Retinal pigment epithelial cell (primary cell): ENCODE results near the gene CHFR.
A peak's percentile ranks its signal among the peaks of the same experiment; 100 is the strongest.

Source experiments
- DNase-seq: peaks from one replicate; pipeline ENCODE4 v3.0.0-alpha.2; 2010; ENCODE audit warnings: low read depth
- H3K4me3 ChIP-seq: 2 replicates; pipeline ENCODE4 v1.5.1; 2011; ENCODE audit warnings: mild to moderate bottlenecking, low read length, control low read depth, moderate library complexity
- TF ChIP-seq, protein P1 (sequence below): conservative IDR thresholded peaks from 2 replicates; pipeline ENCODE4 v1.5.1; 2011; ENCODE audit warnings: low read depth, low read length, control low read depth, inconsistent platforms

Gene CHFR

GRCh38 chr12:132831771-132832170 is 55.6 kb downstream of the CHFR start:
- no peak overlapping the region for H3K4me3 ChIP-seq
- DNase-seq, result no peak
- TF ChIP-seq, protein P1, sequence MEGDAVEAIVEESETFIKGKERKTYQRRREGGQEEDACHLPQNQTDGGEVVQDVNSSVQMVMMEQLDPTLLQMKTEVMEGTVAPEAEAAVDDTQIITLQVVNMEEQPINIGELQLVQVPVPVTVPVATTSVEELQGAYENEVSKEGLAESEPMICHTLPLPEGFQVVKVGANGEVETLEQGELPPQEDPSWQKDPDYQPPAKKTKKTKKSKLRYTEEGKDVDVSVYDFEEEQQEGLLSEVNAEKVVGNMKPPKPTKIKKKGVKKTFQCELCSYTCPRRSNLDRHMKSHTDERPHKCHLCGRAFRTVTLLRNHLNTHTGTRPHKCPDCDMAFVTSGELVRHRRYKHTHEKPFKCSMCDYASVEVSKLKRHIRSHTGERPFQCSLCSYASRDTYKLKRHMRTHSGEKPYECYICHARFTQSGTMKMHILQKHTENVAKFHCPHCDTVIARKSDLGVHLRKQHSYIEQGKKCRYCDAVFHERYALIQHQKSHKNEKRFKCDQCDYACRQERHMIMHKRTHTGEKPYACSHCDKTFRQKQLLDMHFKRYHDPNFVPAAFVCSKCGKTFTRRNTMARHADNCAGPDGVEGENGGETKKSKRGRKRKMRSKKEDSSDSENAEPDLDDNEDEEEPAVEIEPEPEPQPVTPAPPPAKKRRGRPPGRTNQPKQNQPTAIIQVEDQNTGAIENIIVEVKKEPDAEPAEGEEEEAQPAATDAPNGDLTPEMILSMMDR, result no peak

GRCh38 chr12:132828706-132829534 is 58.5 kb downstream of the CHFR start, which contains the start of gene GOLGA3:
Gene GOLGA3, minus strand, starts transcription at chr12:132828869. Its CDS starts 6,741 bp downstream, at chr12:132822128.
- peak; percentile 75 for DNase-seq
- peak within 1 kb of the TSS; percentile 95 for H3K4me3 ChIP-seq
- TF ChIP-seq, protein P1, result no peak

DNA sequence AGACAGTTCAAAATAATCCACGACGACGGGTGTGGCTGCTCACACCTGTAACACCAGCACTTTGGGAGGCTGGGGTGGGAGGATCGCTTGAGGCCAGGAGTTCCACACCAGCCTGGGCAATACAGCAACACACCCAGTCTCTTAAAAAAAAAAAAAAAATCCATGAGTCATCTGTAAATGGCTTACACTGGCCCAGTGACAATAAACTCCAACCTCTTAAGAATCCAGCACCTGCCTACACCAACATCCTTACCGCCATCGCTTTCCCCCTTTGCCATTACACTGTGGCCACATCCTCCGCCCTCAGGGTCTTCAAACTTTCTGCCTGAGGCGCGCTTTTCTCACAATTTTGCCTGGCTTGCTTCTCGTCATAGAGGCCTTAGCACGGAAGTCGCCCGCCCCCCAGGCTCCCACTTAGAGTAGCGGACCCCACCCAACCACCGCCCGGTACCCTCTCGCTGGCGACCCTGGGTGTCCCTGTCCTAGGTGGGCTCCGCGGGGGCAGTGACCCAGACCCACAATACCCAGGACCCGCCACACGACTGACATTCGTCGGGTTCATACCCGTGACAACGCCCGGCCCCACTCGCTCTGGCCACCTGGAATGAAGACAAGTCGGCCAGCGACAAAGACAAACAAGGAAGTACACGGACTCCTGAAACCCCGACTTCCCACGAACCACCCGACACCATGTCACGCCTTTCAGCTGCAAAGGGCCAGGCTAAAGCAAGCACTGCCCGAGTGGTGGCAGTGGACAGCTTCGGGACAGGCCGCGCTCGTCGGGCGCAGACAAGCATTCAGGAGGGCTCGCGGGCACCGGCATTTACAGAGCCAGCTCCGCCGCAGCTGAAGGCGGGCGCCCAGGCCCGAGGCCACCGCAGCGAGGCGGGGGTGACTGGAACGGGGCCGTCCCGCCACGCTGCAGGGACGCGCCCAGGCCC is 59.4 kb downstream of the CHFR start:
- peak overlapping the region; percentile 95 for H3K4me3 ChIP-seq
- TF ChIP-seq, protein P1, result no peak
- peak; percentile 29 for DNase-seq

GRCh38 chr12:132825861-132826260 is 61.5 kb downstream of the CHFR start:
- no peak for DNase-seq
- TF ChIP-seq, protein P1, result no peak

DNA sequence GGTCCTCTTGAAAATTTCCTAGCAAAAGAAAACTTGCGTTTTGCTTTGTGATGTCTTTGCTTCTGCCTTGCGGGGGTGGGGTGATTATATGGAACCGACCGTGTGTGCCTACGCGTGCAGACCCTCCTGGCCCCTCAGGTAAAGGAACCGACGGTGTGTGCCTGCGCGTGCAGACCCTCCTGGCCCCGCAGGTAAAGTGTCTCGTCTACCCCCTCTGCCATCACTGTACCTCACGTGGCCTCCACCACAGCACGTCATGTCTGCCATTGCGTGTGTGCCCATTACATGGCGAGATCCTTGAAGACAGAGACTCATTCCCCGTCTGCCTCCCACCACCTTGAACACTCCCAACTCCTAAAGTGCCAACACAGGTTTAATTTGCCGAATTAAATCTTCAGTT is 62.3 kb downstream of the CHFR start:
- TF ChIP-seq, protein P1, result no peak
- H3K4me3 ChIP-seq, result no peak overlapping the region
- DNase-seq, result no peak

More at GRCh38 chr12:132825861-132826260, 61.5 kb downstream of the CHFR start:
- H3K4me3 ChIP-seq, result no peak overlapping the region

DNA sequence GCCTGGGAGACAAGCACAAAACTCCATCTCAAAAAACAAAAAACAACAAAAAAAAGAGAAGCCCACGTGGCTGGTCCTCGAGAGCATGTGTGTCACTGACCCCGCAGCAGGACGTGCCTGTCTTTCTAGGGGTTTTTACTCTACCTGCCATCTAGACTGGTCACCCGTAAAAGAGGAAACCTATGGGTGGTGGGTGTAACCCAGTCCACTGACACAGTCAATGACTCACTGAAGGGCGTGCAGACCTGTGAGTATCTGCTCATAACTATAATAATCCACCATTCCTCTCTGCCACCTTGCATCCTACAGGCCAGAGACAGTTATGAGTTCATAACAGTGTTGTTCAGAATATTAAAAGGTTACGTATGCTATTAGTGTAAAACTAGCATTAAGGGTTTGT is 63.4 kb downstream of the CHFR start:
- DNase-seq, result no peak
- TF ChIP-seq, protein P1, result no peak
- no peak overlapping the region for H3K4me3 ChIP-seq
